Osteoblast (primary cell): ENCODE results near the gene DNMT3B. TPM values are rescaled to one million over a fixed set of nuclear protein-coding genes. Genes with fewer than 3 reads are reported as not detected.

Source experiments
- DNase-seq: peaks from one replicate; pipeline ENCODE4 v3.0.0; 2011; ENCODE audit warnings: low spot score, mixed read lengths; ENCODE audit not compliant: insufficient read length; ENCODE audit errors: missing footprints
- H2AFZ ChIP-seq: 2 replicates; pipeline ENCODE4 v1.6.0; 2011; ENCODE audit warnings: mild to moderate bottlenecking, low read length
- H3K27ac ChIP-seq: 2 replicates; pipeline ENCODE4 v1.5.1; 2011; ENCODE audit warnings: mild to moderate bottlenecking, low read depth, low read length, moderate library complexity
- H3K27me3 ChIP-seq: 2 replicates; pipeline ENCODE4 v1.6.0; 2012; ENCODE audit warnings: mild to moderate bottlenecking, control low read depth, inconsistent platforms, low read length, moderate library complexity; ENCODE audit not compliant: insufficient read depth
- H3K36me3 ChIP-seq: 2 replicates; pipeline ENCODE4 v1.5.1; 2011; ENCODE audit warnings: mild to moderate bottlenecking, low read length, control low read depth, moderate library complexity; ENCODE audit not compliant: insufficient read depth
- H3K4me1 ChIP-seq: 2 replicates; pipeline ENCODE4 v1.5.1; 2011; ENCODE audit warnings: mild to moderate bottlenecking, low read length, control low read depth, moderate library complexity; ENCODE audit not compliant: insufficient read depth
- H3K4me2 ChIP-seq: 2 replicates; pipeline ENCODE4 v1.6.0; 2011; ENCODE audit warnings: mild to moderate bottlenecking, low read length; ENCODE audit not compliant: insufficient read depth
- H3K4me3 ChIP-seq: fragments of 200-600 bp; sonication (generic); 3 replicates; pipeline ENCODE4 v1.5.1; 2012; ENCODE audit warnings: mild to moderate bottlenecking, low read length, inconsistent platforms; ENCODE audit not compliant: insufficient read depth
- H3K79me2 ChIP-seq: 2 replicates; pipeline ENCODE4 v1.6.0; 2012; ENCODE audit warnings: mild to moderate bottlenecking, low read length, control low read depth, inconsistent platforms; ENCODE audit not compliant: insufficient read depth
- H3K9me3 ChIP-seq: 2 replicates; pipeline ENCODE4 v1.5.1; 2011; ENCODE audit warnings: low read depth, low read length, control low read depth
- H4K20me1 ChIP-seq: 2 replicates; pipeline ENCODE4 v1.6.0; 2012; ENCODE audit warnings: mild to moderate bottlenecking, low read length, control low read depth; ENCODE audit not compliant: insufficient read depth
- CTCF ChIP-seq: IDR thresholded peaks from 2 replicates; pipeline ENCODE4 v1.5.1; 2011; ENCODE audit warnings: mild to moderate bottlenecking, low read depth, low read length, moderate library complexity; ENCODE audit errors: extremely low read depth
- total RNA-seq: library from RNA; depleted of rRNA; stranded (reverse); fragments of >200 nt; gene quantifications from 2 replicates; pipeline ENCODE4 v1.2.3, GENCODE V29; 2012

DNMT3B gene
- total RNA-seq, 1 donor = 2.5 TPM

DNA sequence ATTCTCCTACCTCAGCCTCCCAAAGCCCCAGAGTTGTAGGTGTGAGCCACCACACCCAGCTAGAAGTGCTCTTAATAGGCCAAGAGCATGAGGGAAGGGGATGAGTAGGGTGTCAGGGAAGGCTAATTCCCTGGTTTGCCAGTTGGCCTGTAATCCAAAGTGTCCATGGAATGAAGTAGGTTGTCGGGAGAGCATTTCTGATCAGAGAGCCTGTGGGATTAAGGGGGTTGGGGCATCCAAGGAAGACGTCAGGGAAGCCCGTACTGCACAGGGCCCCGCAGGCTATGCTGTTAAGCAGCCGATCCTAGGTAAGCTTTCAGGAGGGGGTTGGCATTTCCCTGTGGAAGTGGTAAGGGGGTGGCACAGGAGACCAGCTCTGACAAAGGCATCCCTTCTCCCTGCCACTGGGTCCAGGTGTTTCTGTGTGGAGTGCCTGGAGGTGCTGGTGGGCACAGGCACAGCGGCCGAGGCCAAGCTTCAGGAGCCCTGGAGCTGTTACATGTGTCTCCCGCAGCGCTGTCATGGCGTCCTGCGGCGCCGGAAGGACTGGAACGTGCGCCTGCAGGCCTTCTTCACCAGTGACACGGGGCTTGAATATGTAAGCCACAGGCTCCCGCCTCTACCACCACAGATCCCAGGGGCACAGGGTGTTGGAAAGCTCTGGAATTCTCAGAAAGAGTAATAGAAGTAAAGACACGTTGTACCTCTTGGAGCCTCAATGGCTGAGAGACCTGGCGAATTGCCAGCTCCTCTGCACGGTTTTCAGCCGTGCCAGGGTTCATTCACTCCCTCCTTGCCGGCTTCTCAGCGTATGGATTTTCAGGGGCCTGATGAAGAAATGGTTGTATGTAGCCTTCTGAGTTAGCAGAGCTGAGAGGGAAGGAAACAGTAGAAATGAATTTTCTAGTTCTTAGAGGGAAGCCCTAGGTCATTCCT, 36.1 kb downstream of the DNMT3B start:
- no peak for DNase-seq
- H3K27me3 ChIP-seq = no peaks in the 10 kb centered on the region
- no peaks in the 10 kb centered on the region for H4K20me1 ChIP-seq
- H3K79me2 ChIP-seq = no peaks in the 10 kb centered on the region
- TF ChIP-seq CTCF = no peak
- H2AFZ ChIP-seq = no peak overlapping the region
- H3K4me1 ChIP-seq = no peaks in the 10 kb centered on the region
- no peaks in the 10 kb centered on the region for H3K9me3 ChIP-seq
- no peak overlapping the region for H3K4me3 ChIP-seq
- H3K27ac ChIP-seq = no peak overlapping the region
- H3K4me2 ChIP-seq = no peak overlapping the region
- peaks cover 24% of the 10 kb centered on the region for H3K36me3 ChIP-seq

- no peak for DNase-seq
- Histone ChIP-seq H3K79me2 (no peaks in the 10 kb centered on the region), H4K20me1 (no peaks in the 10 kb centered on the region), H3K27ac (no peak overlapping the region), H3K27me3 (no peaks in the 10 kb centered on the region), H2AFZ (no peak overlapping the region), H3K36me3 (peaks cover 30% of the 10 kb centered on the region), H3K4me2 (no peak overlapping the region), H3K4me3 (no peak overlapping the region), H3K4me1 (no peaks in the 10 kb centered on the region), H3K9me3 (no peaks in the 10 kb centered on the region)
- no peak for TF ChIP-seq CTCF
Observed at GRCh38 chr20:32803092-32803491, 40.9 kb downstream of the DNMT3B start.

DNA sequence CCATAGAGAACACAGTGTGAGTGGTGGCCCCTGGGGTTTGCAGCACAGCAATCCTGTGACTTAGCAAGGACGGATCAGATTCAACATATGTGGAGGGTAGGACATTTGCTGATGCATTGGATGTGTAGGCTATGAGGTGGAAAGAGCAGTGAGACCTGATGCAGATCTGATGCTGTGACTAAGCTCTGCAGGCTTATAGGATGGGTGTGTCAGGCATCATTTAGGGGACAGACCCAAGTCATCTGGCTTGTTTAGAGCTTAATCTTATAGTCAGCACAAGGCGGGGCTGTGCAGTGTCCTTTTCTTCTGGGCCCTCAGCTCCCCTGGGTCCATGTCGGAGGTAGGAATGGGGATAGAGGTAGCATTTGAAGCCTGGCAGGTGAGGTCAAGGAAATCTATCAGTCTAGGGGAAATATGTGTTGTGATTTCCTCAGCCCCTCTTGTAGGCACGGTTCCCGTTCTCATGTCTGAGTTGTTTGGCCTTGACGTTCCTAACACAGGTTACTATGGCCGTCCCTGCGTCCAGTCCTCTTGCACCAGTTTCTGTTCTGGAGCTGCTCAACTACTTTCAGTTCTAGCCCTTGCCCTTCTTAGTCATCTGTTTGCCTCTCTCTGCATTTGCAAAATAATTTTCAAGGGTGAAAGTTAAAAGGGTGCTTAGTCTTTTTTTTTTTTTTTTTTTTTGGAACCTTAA, 42.0 kb downstream of the DNMT3B start:
- H3K27me3 ChIP-seq = no peaks in the 10 kb centered on the region
- no peak overlapping the region for H2AFZ ChIP-seq
- H3K27ac ChIP-seq = no peak overlapping the region
- H3K36me3 ChIP-seq = peaks cover 24% of the 10 kb centered on the region
- H3K4me1 ChIP-seq = no peaks in the 10 kb centered on the region
- peak; percentile 62 for DNase-seq
- no peaks in the 10 kb centered on the region for H4K20me1 ChIP-seq
- TF ChIP-seq CTCF = no peak
- no peaks in the 10 kb centered on the region for H3K79me2 ChIP-seq
- no peak overlapping the region for H3K4me2 ChIP-seq
- no peaks in the 10 kb centered on the region for H3K9me3 ChIP-seq
- no peak overlapping the region for H3K4me3 ChIP-seq

- no peaks in the 10 kb centered on the region for H4K20me1 ChIP-seq
- H3K4me3 ChIP-seq = no peak overlapping the region
- no peak overlapping the region for H2AFZ ChIP-seq
- no peaks in the 10 kb centered on the region for H3K27me3 ChIP-seq
- no peak for DNase-seq
- no peak overlapping the region for H3K27ac ChIP-seq
- no peak for TF ChIP-seq CTCF
- no peaks in the 10 kb centered on the region for H3K79me2 ChIP-seq
- peaks cover 20% of the 10 kb centered on the region for H3K36me3 ChIP-seq
- H3K4me1 ChIP-seq = no peaks in the 10 kb centered on the region
- no peak overlapping the region for H3K4me2 ChIP-seq
- H3K9me3 ChIP-seq = no peaks in the 10 kb centered on the region
Observed at GRCh38 chr20:32804817-32805216, 42.6 kb downstream of the DNMT3B start.
